ENCODE results near the gene SPTSSB.

DNA sequence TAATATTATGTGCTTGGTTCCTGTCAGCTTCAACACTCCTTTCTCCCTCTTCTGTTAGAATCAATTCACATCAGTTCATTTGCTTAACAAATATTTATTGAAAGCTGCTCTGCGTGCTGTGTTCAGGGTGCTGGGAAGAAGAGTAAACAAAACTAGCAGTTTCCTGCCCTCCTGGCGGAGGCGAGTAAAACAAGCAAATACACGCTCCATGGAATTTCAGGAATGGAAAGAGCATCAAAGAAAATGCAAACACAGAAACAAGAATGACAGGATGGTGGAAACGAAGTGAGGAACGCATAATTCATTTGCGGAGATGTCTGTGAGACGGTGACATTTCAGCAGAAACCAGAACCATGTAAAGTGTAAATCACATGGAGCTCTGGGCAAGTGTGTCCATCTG lies 49.4 kb upstream of the SPTSSB start:
- TF ChIP-seq, protein P1, sequence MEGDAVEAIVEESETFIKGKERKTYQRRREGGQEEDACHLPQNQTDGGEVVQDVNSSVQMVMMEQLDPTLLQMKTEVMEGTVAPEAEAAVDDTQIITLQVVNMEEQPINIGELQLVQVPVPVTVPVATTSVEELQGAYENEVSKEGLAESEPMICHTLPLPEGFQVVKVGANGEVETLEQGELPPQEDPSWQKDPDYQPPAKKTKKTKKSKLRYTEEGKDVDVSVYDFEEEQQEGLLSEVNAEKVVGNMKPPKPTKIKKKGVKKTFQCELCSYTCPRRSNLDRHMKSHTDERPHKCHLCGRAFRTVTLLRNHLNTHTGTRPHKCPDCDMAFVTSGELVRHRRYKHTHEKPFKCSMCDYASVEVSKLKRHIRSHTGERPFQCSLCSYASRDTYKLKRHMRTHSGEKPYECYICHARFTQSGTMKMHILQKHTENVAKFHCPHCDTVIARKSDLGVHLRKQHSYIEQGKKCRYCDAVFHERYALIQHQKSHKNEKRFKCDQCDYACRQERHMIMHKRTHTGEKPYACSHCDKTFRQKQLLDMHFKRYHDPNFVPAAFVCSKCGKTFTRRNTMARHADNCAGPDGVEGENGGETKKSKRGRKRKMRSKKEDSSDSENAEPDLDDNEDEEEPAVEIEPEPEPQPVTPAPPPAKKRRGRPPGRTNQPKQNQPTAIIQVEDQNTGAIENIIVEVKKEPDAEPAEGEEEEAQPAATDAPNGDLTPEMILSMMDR (IDR thresholded peaks at IDR 0.05): no peak
- no peak for TF ChIP-seq POLR2A (IDR thresholded peaks at IDR 0.05)

Data from adrenal gland (tissue), 5 donors.